T-helper 2 cell treated with Interferon-gamma antibody and Interleukin-4, amounts not matched to agents 100 ng/mL and 5 ng/mL, for 36 hours (primary cell): ENCODE results near the gene SCLY. TPM values are rescaled to one million over a fixed set of nuclear protein-coding genes. Genes with fewer than 3 reads are reported as not detected.

Experiments
- intact Hi-C: fragments of 100-400 bp; cut with micrococcal nuclease; formaldehyde crosslinking; loops from one replicate; pipeline ENCODE4 v1.15.1; 2023
- total RNA-seq: library from RNA; stranded (reverse); gene quantifications from 2 replicates; pipeline ENCODE4 v1.2.3, GENCODE V29; 2022

SCLY gene
- total RNA-seq, 1 donor from 2014 or later, result 40.4 TPM

GRCh38 chr2:238097201-238097987 is 36.6 kb downstream of the SCLY start:
- intact Hi-C loops, result no loop called here

GRCh38 chr2:238097988-238098871 is 37.4 kb downstream of the SCLY start:
- intact Hi-C loops, result no loop called here

- intact Hi-C loops, result no loop called here
Measured at GRCh38 chr2:238098901-238099713, 38.3 kb downstream of the SCLY start.

GRCh38 chr2:238099714-238100048 is 38.9 kb downstream of the SCLY start:
- intact Hi-C loops, result no loop called here

GRCh38 chr2:238100049-238100820 is 39.4 kb downstream of the SCLY start, which contains the start of gene ESPNL:
Gene ESPNL, plus strand, starts transcription at chr2:238100340. Its CDS starts 80 bp downstream, at chr2:238100420.
- intact Hi-C loops, result no loop called here

- intact Hi-C loops, result no loop called here
Measured at GRCh38 chr2:238100821-238101771, 40.3 kb downstream of the SCLY start.

GRCh38 chr2:238101891-238102841 is 41.4 kb downstream of the SCLY start:
- intact Hi-C loops, result no loop called here

GRCh38 chr2:238102865-238103264 is 42.1 kb downstream of the SCLY start:
- intact Hi-C loops, result no loop called here

GRCh38 chr2:238103465-238104225 is 42.8 kb downstream of the SCLY start:
- intact Hi-C loops, result no loop called here

- intact Hi-C loops, result no loop called here
Measured at GRCh38 chr2:238104226-238104690, 43.5 kb downstream of the SCLY start.

- intact Hi-C loops, result no loop called here
Measured at GRCh38 chr2:238104691-238105371, 44.0 kb downstream of the SCLY start.

- intact Hi-C loops, result no loop called here
Measured at GRCh38 chr2:238105506-238106338, 44.9 kb downstream of the SCLY start.

- intact Hi-C loops, result no loop called here
Measured at GRCh38 chr2:238106339-238106697, 45.5 kb downstream of the SCLY start.

GRCh38 chr2:238106698-238107524 is 46.1 kb downstream of the SCLY start:
- intact Hi-C loops, result no loop called here
